T-helper 2 cell treated with Interferon-gamma antibody and Interleukin-4, amounts not matched to agents 5 μg/mL and 100 μg/mL, for 36 hours (primary cell): ENCODE results near the gene HOMER1.

Source experiments
- DNase-seq: peaks from one replicate; pipeline ENCODE4 v3.0.0; 2021; ENCODE audit warnings: low spot score
- H3K27ac Mint-ChIP-seq: one replicate; pipeline ENCODE4 v1.8.0; 2021; ENCODE audit warnings: mild to moderate bottlenecking, mixed read lengths
- H3K27me3 Mint-ChIP-seq: one replicate; pipeline ENCODE4 v1.8.0; 2021; ENCODE audit warnings: low read depth, mixed read lengths
- H3K36me3 Mint-ChIP-seq: one replicate; pipeline ENCODE4 v1.8.0; 2021; ENCODE audit warnings: low read depth, mixed read lengths
- H3K4me1 Mint-ChIP-seq: one replicate; pipeline ENCODE4 v1.8.0; 2021; ENCODE audit warnings: low read depth, mixed read lengths
- H3K4me3 Mint-ChIP-seq: one replicate; pipeline ENCODE4 v1.8.0; 2022; ENCODE audit warnings: mild to moderate bottlenecking, moderate library complexity, mixed read lengths
- H3K9me3 Mint-ChIP-seq: one replicate; pipeline ENCODE4 v1.8.0; 2021; ENCODE audit warnings: mixed read lengths

HOMER1 gene

GRCh38 chr5:79456890-79457583, 56.9 kb downstream of the HOMER1 start:
- DNase-seq, result no peak
- Mint-ChIP-seq H3K9me3 (no peaks in the 10 kb centered on the region), H3K36me3 (no peaks in the 10 kb centered on the region), H3K27me3 (no peaks in the 10 kb centered on the region), H3K4me3 (no peak overlapping the region), H3K27ac (no peak overlapping the region), H3K4me1 (no peaks in the 10 kb centered on the region)

- DNase-seq, result no peak
- Mint-ChIP-seq H3K9me3 (no peaks in the 10 kb centered on the region), H3K27me3 (no peaks in the 10 kb centered on the region), H3K4me3 (no peak overlapping the region), H3K4me1 (no peaks in the 10 kb centered on the region), H3K36me3 (no peaks in the 10 kb centered on the region), H3K27ac (no peak overlapping the region)
Observed at GRCh38 chr5:79456400-79456799, 57.5 kb downstream of the HOMER1 start.

- H3K9me3 Mint-ChIP-seq, result no peaks in the 10 kb centered on the region
Observed at GRCh38 chr5:79454043-79454442, 59.9 kb downstream of the HOMER1 start.

GRCh38 chr5:79448336-79448735, 65.6 kb downstream of the HOMER1 start:
- no peaks in the 10 kb centered on the region for H3K27me3 Mint-ChIP-seq
- H3K36me3 Mint-ChIP-seq, result no peaks in the 10 kb centered on the region
- DNase-seq, result no peak
- no peaks in the 10 kb centered on the region for H3K9me3 Mint-ChIP-seq
- H3K4me3 Mint-ChIP-seq, result no peak overlapping the region
- H3K27ac Mint-ChIP-seq, result no peak overlapping the region
- no peaks in the 10 kb centered on the region for H3K4me1 Mint-ChIP-seq

More at GRCh38 chr5:79454043-79454442, 59.9 kb downstream of the HOMER1 start:
- Mint-ChIP-seq H3K36me3 (no peaks in the 10 kb centered on the region), H3K4me3 (no peak overlapping the region), H3K27me3 (no peaks in the 10 kb centered on the region), H3K4me1 (no peaks in the 10 kb centered on the region), H3K27ac (no peak overlapping the region)
- no peak for DNase-seq

GRCh38 chr5:79436821-79437220, 77.1 kb downstream of the HOMER1 start:
- no peaks in the 10 kb centered on the region for H3K36me3 Mint-ChIP-seq
- no peak overlapping the region for H3K4me3 Mint-ChIP-seq
- no peak for DNase-seq
- H3K4me1 Mint-ChIP-seq, result no peaks in the 10 kb centered on the region
- H3K27ac Mint-ChIP-seq, result no peak overlapping the region
- no peaks in the 10 kb centered on the region for H3K27me3 Mint-ChIP-seq
- H3K9me3 Mint-ChIP-seq, result no peaks in the 10 kb centered on the region

- Mint-ChIP-seq H3K27ac (no peak overlapping the region), H3K27me3 (no peaks in the 10 kb centered on the region), H3K9me3 (no peaks in the 10 kb centered on the region), H3K36me3 (no peaks in the 10 kb centered on the region), H3K4me1 (no peaks in the 10 kb centered on the region), H3K4me3 (no peak overlapping the region)
- no peak for DNase-seq
Observed at GRCh38 chr5:79436224-79436623, 77.7 kb downstream of the HOMER1 start.

- H3K27ac Mint-ChIP-seq, result no peak overlapping the region
- no peaks in the 10 kb centered on the region for H3K4me1 Mint-ChIP-seq
- no peaks in the 10 kb centered on the region for H3K9me3 Mint-ChIP-seq
- H3K4me3 Mint-ChIP-seq, result no peak overlapping the region
- H3K27me3 Mint-ChIP-seq, result no peaks in the 10 kb centered on the region
- DNase-seq, result no peak
- no peaks in the 10 kb centered on the region for H3K36me3 Mint-ChIP-seq
Observed at GRCh38 chr5:79430196-79430595, 83.7 kb downstream of the HOMER1 start.

GRCh38 chr5:79423296-79423695, 90.6 kb downstream of the HOMER1 start:
- no peaks in the 10 kb centered on the region for H3K36me3 Mint-ChIP-seq
- H3K4me1 Mint-ChIP-seq, result no peaks in the 10 kb centered on the region
- no peak overlapping the region for H3K27ac Mint-ChIP-seq
- no peaks in the 10 kb centered on the region for H3K9me3 Mint-ChIP-seq
- no peak for DNase-seq
- no peak overlapping the region for H3K4me3 Mint-ChIP-seq
- no peaks in the 10 kb centered on the region for H3K27me3 Mint-ChIP-seq

GRCh38 chr5:79420248-79420647, 93.7 kb downstream of the HOMER1 start:
- H3K27me3 Mint-ChIP-seq, result no peaks in the 10 kb centered on the region
- no peaks in the 10 kb centered on the region for H3K36me3 Mint-ChIP-seq
- H3K4me3 Mint-ChIP-seq, result no peak overlapping the region
- peaks cover 5% of the 10 kb centered on the region for H3K4me1 Mint-ChIP-seq
- H3K27ac Mint-ChIP-seq, result no peak overlapping the region
- DNase-seq, result no peak
- no peaks in the 10 kb centered on the region for H3K9me3 Mint-ChIP-seq

GRCh38 chr5:79418276-79418675, 95.7 kb downstream of the HOMER1 start:
- no peak for DNase-seq
- no peak overlapping the region for H3K27ac Mint-ChIP-seq
- H3K27me3 Mint-ChIP-seq, result no peaks in the 10 kb centered on the region
- peaks cover 5% of the 10 kb centered on the region for H3K4me1 Mint-ChIP-seq
- no peaks in the 10 kb centered on the region for H3K9me3 Mint-ChIP-seq
- H3K4me3 Mint-ChIP-seq, result no peak overlapping the region
- no peaks in the 10 kb centered on the region for H3K36me3 Mint-ChIP-seq

GRCh38 chr5:79417495-79417894, 96.4 kb downstream of the HOMER1 start:
- Mint-ChIP-seq H3K4me3 (no peak overlapping the region), H3K27me3 (no peaks in the 10 kb centered on the region), H3K36me3 (no peaks in the 10 kb centered on the region), H3K4me1 (peaks cover 5% of the 10 kb centered on the region), H3K27ac (no peak overlapping the region), H3K9me3 (no peaks in the 10 kb centered on the region)
- DNase-seq, result no peak

- no peaks in the 10 kb centered on the region for H3K36me3 Mint-ChIP-seq
- H3K27ac Mint-ChIP-seq, result no peak overlapping the region
- H3K27me3 Mint-ChIP-seq, result no peaks in the 10 kb centered on the region
- DNase-seq, result no peak
- H3K4me3 Mint-ChIP-seq, result no peak overlapping the region
- peaks cover 5% of the 10 kb centered on the region for H3K4me1 Mint-ChIP-seq
- no peaks in the 10 kb centered on the region for H3K9me3 Mint-ChIP-seq
Observed at GRCh38 chr5:79416499-79416898, 97.4 kb downstream of the HOMER1 start.

GRCh38 chr5:79413112-79413511, 100.8 kb downstream of the HOMER1 start:
- H3K9me3 Mint-ChIP-seq, result peaks cover 11% of the 10 kb centered on the region
- no peak for DNase-seq
- no peak overlapping the region for H3K4me3 Mint-ChIP-seq
- H3K27ac Mint-ChIP-seq, result no peak overlapping the region
- H3K36me3 Mint-ChIP-seq, result peaks cover 2% of the 10 kb centered on the region
- H3K4me1 Mint-ChIP-seq, result peaks cover 5% of the 10 kb centered on the region
- no peaks in the 10 kb centered on the region for H3K27me3 Mint-ChIP-seq

GRCh38 chr5:79408028-79408427, 105.9 kb downstream of the HOMER1 start:
- Mint-ChIP-seq H3K27ac (no peak overlapping the region), H3K9me3 (peaks cover 22% of the 10 kb centered on the region), H3K36me3 (peaks cover 4% of the 10 kb centered on the region), H3K4me1 (no peaks in the 10 kb centered on the region), H3K4me3 (no peak overlapping the region), H3K27me3 (no peaks in the 10 kb centered on the region)
- no peak for DNase-seq

GRCh38 chr5:79407591-79407990, 106.3 kb downstream of the HOMER1 start:
- peaks cover 22% of the 10 kb centered on the region for H3K9me3 Mint-ChIP-seq
- H3K27ac Mint-ChIP-seq, result no peak overlapping the region

More at GRCh38 chr5:79407591-79407990, 106.3 kb downstream of the HOMER1 start:
- Mint-ChIP-seq H3K36me3 (peaks cover 4% of the 10 kb centered on the region), H3K4me1 (no peaks in the 10 kb centered on the region), H3K27me3 (no peaks in the 10 kb centered on the region), H3K4me3 (no peak overlapping the region)
- no peak for DNase-seq
